Measurements from ENCODE around the gene DNAJC21. TPM values are rescaled to one million over a fixed set of nuclear protein-coding genes. Genes with fewer than 3 reads are reported as not detected.

Gene DNAJC21
- total and polyA plus RNA-seq, 2 experiments from 2014 or later, result 37.8 to 49.4 TPM

DNA sequence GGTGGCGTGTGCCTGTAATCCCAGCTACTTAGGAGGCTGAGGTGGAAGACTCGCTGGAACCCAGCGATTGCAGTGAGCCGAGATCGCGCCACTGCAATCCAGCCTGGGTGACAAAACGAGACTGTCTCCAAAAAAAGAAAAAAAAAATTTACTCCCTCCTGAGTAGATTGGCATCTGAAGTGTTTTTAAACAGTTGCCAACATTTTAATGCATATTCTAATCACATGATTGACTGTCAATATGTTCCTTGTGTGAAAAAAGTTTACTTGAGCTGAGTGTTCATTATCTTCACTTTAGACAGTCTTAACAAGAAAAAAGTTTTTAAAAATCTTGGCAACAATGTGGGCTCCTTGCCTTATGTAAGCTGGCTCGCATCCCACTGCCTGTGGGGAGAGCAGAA lies 64.6 kb downstream of the DNAJC21 start:
- Histone ChIP-seq H3K36me3 (no peaks in the 10 kb centered on the region), H3K27me3 (no peaks in the 10 kb centered on the region), H3K4me1 (ENCODE audit: low read depth) (no peaks in the 10 kb centered on the region), H3K27ac (no peak overlapping the region), H3K4me3 (no peak overlapping the region), H3K9me3 (ENCODE audit: low read depth) (no peaks in the 10 kb centered on the region)
- no peak for DNase-seq (ENCODE audit: low read depth in 1 of 2, low spot score in 1 of 2)
- TF ChIP-seq, protein P1, sequence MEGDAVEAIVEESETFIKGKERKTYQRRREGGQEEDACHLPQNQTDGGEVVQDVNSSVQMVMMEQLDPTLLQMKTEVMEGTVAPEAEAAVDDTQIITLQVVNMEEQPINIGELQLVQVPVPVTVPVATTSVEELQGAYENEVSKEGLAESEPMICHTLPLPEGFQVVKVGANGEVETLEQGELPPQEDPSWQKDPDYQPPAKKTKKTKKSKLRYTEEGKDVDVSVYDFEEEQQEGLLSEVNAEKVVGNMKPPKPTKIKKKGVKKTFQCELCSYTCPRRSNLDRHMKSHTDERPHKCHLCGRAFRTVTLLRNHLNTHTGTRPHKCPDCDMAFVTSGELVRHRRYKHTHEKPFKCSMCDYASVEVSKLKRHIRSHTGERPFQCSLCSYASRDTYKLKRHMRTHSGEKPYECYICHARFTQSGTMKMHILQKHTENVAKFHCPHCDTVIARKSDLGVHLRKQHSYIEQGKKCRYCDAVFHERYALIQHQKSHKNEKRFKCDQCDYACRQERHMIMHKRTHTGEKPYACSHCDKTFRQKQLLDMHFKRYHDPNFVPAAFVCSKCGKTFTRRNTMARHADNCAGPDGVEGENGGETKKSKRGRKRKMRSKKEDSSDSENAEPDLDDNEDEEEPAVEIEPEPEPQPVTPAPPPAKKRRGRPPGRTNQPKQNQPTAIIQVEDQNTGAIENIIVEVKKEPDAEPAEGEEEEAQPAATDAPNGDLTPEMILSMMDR (IDR thresholded peaks at IDR 0.05; ENCODE audit: low read depth, low read length), result no peak

DNA sequence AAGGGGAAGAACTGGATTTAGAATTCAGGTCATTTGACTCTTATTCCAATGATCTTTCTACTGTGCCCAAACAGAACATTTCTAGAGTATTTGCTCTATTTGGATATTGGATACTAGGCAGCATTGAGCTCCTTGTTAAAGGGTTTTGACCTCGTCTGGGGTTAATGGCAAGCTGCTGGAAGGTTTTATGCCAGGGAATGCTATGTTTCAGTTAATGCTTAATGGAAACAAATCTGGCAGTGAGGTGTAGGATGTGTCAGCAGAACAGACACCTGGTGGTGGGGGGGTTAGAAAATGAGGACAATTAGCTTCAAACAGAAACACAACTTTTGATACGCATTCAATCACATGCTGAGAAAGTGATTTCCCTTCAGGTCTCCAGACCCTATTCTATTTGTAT lies 66.9 kb downstream of the DNAJC21 start:
- TF ChIP-seq, protein P1 (IDR thresholded peaks at IDR 0.05; ENCODE audit: low read depth, low read length), result no peak
- no peaks in the 10 kb centered on the region for H3K4me1 ChIP-seq (ENCODE audit: low read depth)

DNA sequence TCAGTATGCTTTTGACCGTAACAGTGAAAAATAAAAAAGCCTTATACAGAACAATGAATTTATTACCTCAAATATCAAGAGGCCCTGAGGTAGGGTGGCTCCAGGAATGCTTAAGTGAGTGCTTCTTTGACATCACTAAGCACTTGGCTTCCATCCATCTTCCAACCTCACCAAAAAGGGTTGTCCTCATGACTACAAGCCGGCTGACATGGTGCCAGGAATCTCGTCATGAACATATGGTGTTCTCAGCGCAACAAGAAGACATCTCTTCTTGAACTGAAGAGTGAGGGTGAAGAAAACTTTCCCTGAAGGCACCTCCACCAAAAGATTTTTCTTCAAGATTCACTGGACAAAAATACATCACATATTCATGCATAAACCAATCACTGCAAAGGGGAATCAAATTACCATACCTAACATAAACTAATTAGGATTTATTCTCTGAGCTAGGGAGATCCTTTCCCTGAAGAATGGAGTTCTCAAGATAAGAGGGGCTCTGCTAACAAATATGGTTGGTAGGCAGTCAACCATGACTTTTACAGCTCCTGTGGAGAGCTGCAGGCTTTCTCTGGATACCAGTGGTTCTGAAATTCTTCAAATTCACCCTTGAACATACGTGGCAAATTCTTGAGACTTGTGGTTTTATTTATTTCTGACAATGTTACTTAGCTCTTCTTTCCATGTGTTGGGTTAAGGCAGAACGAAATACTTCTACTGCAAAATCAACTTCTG lies 68.9 kb downstream of the DNAJC21 start:
- Histone ChIP-seq H3K27ac (no peak overlapping the region), H3K27me3 (no peaks in the 10 kb centered on the region)

More for the DNA sequence above, 66.9 kb downstream of the DNAJC21 start:
- no peak for DNase-seq (ENCODE audit: low read depth in 1 of 2, low spot score in 1 of 2)
- Histone ChIP-seq H3K27me3 (no peaks in the 10 kb centered on the region), H3K36me3 (no peaks in the 10 kb centered on the region), H3K27ac (no peak overlapping the region), H3K4me3 (no peak overlapping the region), H3K9me3 (ENCODE audit: low read depth) (no peaks in the 10 kb centered on the region)

DNA sequence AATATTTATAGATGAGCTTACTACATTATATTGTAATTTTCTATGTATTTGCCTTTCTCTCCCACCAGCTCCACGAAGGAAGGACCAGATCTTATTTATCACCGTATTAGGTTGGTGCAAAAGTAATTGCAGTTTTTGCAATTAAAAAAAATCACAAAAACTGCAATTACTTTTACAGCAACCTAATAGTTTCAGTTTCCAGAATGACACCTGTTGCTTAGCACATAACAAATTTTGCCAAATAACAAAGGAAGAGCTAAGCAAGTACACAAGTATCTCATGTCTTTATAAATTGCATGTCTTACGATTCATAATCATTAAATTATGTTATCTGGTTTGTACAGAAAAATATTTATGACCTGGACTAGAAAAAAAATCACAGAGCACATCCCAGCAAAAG lies 72.5 kb downstream of the DNAJC21 start:
- no peak overlapping the region for H3K27ac ChIP-seq
- peaks cover 7% of the 10 kb centered on the region for H3K27me3 ChIP-seq
- no peaks in the 10 kb centered on the region for H3K4me1 ChIP-seq (ENCODE audit: low read depth)
- no peaks in the 10 kb centered on the region for H3K9me3 ChIP-seq (ENCODE audit: low read depth)
- TF ChIP-seq, protein P1 (IDR thresholded peaks at IDR 0.05; ENCODE audit: low read depth, low read length), result no peak
- no peak for DNase-seq (ENCODE audit: low read depth in 1 of 2, low spot score in 1 of 2)
- no peaks in the 10 kb centered on the region for H3K36me3 ChIP-seq
- H3K4me3 ChIP-seq, result no peak overlapping the region

More for the DNA sequence above, 68.9 kb downstream of the DNAJC21 start:
- Histone ChIP-seq H3K4me1 (ENCODE audit: low read depth) (no peaks in the 10 kb centered on the region), H3K4me3 (no peak overlapping the region), H3K9me3 (ENCODE audit: low read depth) (no peaks in the 10 kb centered on the region), H3K36me3 (no peaks in the 10 kb centered on the region)
- peak in 1 of 2 donors; percentile 77 for DNase-seq (ENCODE audit: low read depth in 1 of 2, low spot score in 1 of 2)
- TF ChIP-seq, protein P1 (IDR thresholded peaks at IDR 0.05; ENCODE audit: low read depth, low read length), result no peak

DNA sequence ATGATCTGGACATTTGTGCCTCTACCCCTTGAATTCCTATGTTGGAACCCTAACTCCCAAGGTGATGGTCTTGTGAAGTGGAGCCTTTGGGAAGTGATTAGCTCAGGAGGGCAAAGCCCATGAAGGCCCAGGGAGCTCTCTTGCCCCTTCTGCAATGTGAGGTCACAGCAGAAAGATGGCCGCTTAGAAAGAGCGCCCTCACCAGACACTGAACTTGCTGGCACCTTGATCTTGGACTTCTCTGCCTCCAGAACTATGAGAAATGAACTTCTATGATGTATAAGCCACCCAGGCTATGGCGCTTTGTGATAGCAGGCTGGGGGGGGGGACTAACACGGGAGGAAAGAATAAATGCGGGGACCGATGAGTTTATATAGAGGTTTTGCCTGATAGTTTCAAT lies 73.1 kb downstream of the DNAJC21 start:
- no peaks in the 10 kb centered on the region for H3K9me3 ChIP-seq (ENCODE audit: low read depth)
- H3K4me1 ChIP-seq (ENCODE audit: low read depth), result no peaks in the 10 kb centered on the region
- TF ChIP-seq, protein P1 (IDR thresholded peaks at IDR 0.05; ENCODE audit: low read depth, low read length), result no peak
- H3K4me3 ChIP-seq, result no peak overlapping the region
- H3K27me3 ChIP-seq, result peaks cover 7% of the 10 kb centered on the region
- no peaks in the 10 kb centered on the region for H3K36me3 ChIP-seq
- no peak overlapping the region for H3K27ac ChIP-seq
- no peak for DNase-seq (ENCODE audit: low read depth in 1 of 2, low spot score in 1 of 2)
